GM19193 (cell line): ENCODE measurements around the gene ZNF85.
A peak's percentile ranks its signal among the peaks of the same experiment; 100 is the strongest.

Source experiments
- POLR2A ChIP-seq: IDR thresholded peaks from 4 replicates; pipeline ENCODE4 v1.6.1; 2011; ENCODE audit not compliant: insufficient read depth, insufficient read length; ENCODE audit errors: extremely low read depth

Gene ZNF85

DNA sequence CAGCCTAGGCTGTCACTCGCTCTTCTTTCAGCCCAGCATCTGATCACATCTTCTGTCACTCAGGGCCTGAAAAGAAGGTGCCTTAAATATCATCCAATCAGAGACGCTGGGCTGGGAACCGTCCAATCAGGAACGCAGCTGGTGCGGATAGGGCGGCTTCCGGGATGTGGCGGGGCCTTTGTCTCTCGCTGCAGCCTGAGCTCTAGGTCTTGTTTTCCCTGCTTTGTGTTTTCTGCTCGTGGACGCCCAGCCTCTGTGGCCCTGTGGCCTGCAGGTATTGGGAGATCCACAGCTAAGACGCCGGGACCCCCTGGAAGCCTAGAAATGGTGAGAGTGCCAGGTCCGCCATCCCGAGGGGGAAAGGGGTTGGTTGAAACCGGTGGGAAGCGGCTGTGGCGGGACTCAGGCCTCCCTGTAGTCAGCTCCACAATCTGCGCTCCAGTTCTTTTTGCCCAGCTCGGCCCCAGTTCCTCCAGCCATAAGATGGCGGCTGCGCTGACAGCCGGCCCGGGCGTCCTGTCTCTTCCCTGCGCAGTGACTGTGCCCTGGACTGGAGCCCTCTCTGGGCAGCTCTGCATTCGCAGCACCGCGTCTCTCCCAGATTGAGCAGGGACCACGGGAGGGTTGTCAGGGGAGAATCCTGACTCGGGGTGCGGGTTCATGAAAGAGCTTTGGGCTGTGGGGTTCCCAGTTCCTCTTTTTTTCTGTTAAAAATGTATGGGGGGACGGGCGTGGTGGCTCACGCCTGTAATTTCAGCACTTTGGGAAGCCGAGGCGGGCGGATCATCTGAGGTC, at the start of gene ZNF85:
TSS of gene ZNF85 (plus strand) at position 175 of the 795 bp plus-strand sequence. CDS start at position 325, 150 bp downstream.
- peak; percentile 66 for TF ChIP-seq POLR2A

DNA sequence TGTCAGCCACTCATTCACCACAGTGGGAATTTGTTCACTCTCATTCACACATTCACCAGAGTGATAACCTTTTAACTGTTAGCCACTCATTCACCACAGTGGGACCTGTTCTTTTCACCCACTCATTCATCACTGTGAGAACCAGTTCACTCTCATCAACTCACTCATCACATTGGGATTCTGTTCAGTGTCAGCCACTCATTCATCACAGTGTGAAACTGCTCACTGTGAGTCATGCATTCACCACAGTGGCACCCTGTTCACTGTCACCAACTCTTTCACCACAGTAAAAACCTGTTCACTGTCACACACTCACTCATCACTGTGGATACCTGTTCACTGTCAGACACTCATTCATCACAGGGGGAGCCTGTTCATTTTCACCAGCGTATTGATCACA, 43.5 kb upstream of the ZNF85 start:
- TF ChIP-seq POLR2A = no peak

GRCh38 chr19:20912973-20913372, 10.1 kb upstream of the ZNF85 start:
- TF ChIP-seq POLR2A = no peak

GRCh38 chr19:20925481-20925880, 2.4 kb downstream of the ZNF85 start:
- no peak for TF ChIP-seq POLR2A

GRCh38 chr19:20926796-20927195, 3.7 kb downstream of the ZNF85 start:
- TF ChIP-seq POLR2A = no peak

- no peak for TF ChIP-seq POLR2A
These were observed 5.3 kb downstream of the ZNF85 start for GRCh38 chr19:20928371-20928770.

DNA sequence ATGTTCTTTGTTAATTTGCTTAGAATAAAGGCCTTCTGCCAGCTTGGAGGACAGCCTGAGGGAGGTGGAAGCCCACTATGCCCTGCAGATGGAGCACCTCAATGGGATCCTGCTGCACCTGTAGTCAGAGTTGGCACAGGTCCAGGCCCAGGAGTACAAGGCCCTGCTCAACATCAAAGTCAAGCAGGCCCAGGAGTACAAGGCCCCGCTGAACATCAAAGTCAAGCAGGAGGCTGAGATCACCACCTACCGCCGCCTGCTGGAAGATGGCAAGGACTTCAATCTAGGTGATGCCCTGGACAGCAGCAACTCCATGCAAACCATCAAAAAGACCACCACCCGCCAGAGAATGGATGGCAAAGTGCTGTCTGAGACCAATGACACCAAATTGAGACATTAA, 41.7 kb downstream of the ZNF85 start:
- TF ChIP-seq POLR2A = no peak

GRCh38 chr19:20968092-20968491, 45.0 kb downstream of the ZNF85 start:
- no peak for TF ChIP-seq POLR2A

- no peak for TF ChIP-seq POLR2A
These were observed 46.4 kb downstream of the ZNF85 start for GRCh38 chr19:20969498-20969897.

GRCh38 chr19:20969898-20970297, 46.8 kb downstream of the ZNF85 start:
- no peak for TF ChIP-seq POLR2A

DNA sequence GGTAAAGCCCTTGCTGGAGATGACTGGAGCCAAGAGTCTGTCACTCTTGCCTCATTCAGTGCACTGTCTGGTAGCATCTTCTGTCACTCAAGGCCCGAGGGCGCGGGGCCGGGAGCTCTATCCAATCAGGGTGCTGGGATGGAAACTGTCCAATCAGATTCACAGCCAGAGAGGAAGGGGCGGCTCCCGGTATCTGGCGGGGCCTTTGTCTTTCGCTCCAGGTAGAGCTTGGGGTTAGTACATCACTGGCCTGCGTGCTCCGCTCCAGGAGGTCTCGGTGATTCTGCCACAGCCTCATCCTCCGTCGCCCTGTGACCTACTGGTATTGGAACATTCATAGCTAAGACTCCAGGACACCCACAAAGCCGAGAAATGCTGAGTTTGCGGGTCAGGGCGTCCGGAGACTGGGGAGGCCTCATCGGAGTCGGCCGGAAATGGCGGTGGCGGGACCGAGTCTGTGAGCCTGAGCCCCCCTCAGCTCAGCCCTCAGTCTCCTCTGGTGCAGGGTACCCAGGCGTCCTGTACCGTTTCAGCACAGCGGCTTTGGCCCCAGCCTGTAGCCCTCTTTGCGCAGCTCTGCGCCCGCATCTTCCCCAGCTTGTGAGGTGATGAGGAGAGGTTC, 76.8 kb downstream of the ZNF85 start:
- no peak for TF ChIP-seq POLR2A
